Spinal cord (tissue), 10 donors: ENCODE data around the gene ISOC2. TPM values are rescaled to one million over a fixed set of nuclear protein-coding genes. Genes with fewer than 3 reads are reported as not detected.
"Not testable (repeated sequence)": the region's sequence is repeated elsewhere in the genome, so short reads cannot be mapped to it uniquely, and the experiment has no call there.

Experiments used
- DNase-seq, 6 donors: peaks; one replicate each; pipeline versions ENCODE4 v3.0.0 to v3.0.0-alpha.2; 2013 to 2015; ENCODE audit warnings: low spot score in 6 of 6, low read depth in 4 of 6
- H3K27ac ChIP-seq: one replicate; pipeline ENCODE4 v1.5.1; 2013; ENCODE audit warnings: low read depth, low read length, control low read depth
- H3K27me3 ChIP-seq: one replicate; pipeline ENCODE4 v1.6.1; 2013; ENCODE audit warnings: low read length; ENCODE audit not compliant: control insufficient read depth, insufficient read depth
- H3K36me3 ChIP-seq: one replicate; pipeline ENCODE4 v1.6.1; 2013; ENCODE audit warnings: low read length; ENCODE audit not compliant: control insufficient read depth, insufficient read depth
- H3K4me1 ChIP-seq: one replicate; pipeline ENCODE4 v1.6.1; 2013; ENCODE audit warnings: low read length; ENCODE audit not compliant: control insufficient read depth, insufficient read depth
- H3K4me3 ChIP-seq: one replicate; pipeline ENCODE4 v1.5.1; 2013; ENCODE audit warnings: low read depth, low read length, control low read depth
- H3K9me3 ChIP-seq: one replicate; pipeline ENCODE4 v1.6.1; 2013; ENCODE audit warnings: low read length; ENCODE audit not compliant: control insufficient read depth, insufficient read depth
- WGBS: methylation state at CpG from one replicate; pipeline ENCODE4 v1.1.5; 2013; ENCODE audit warnings: missing lambda C conversion rate; ENCODE audit not compliant: insufficient coverage; 5-methylcytosine and 5-hydroxymethylcytosine counted together
- polyA plus RNA-seq, 2 donors: library from polyadenylated mRNA; unstranded; fragments of 120-200 nt; gene quantifications; one replicate each; pipeline ENCODE4 v1.2.1, GENCODE V29; 2013; ENCODE audit not compliant: insufficient read length in 2 of 2
- total RNA-seq, 2 donors: library from RNA; depleted of rRNA in 1 of 2; stranded (reverse); fragments of 120-200 nt in 1 of 2; fragments of >200 nt in 1 of 2; gene quantifications; one replicate each; pipeline versions ENCODE4 v1.2.3 to v1.2.4, GENCODE V29; 2013 to 2014
- donor health status: healthy.

ISOC2 gene
- total and polyA plus RNA-seq, 4 donors = 30.3 to 65.1 (median 59.8) TPM

GRCh38 chr19:55451965-55452748 is 9.3 kb downstream of the ISOC2 start:
- peaks cover 6% of the 10 kb centered on the region for H3K27me3 ChIP-seq
- H3K4me3 ChIP-seq = peak overlapping the region; percentile 55
- under 1% methylated on average over 57 of the region's 57 CpGs for WGBS
- no peak overlapping the region for H3K27ac ChIP-seq
- no peaks in the 10 kb centered on the region for H3K9me3 ChIP-seq
- DNase-seq = peak in 3 of 6 donors; percentile 69 to 92 (median 92)
- H3K4me1 ChIP-seq = peaks cover 62% of the 10 kb centered on the region
- peaks cover 36% of the 10 kb centered on the region for H3K36me3 ChIP-seq

GRCh38 chr19:55451163-55451964 is 10.1 kb downstream of the ISOC2 start:
- Histone ChIP-seq H3K4me3 (peak overlapping the region; percentile 55), H3K4me1 (peaks cover 67% of the 10 kb centered on the region), H3K27ac (no peak overlapping the region), H3K9me3 (no peaks in the 10 kb centered on the region), H3K36me3 (peaks cover 32% of the 10 kb centered on the region), H3K27me3 (peaks cover 6% of the 10 kb centered on the region)
- DNase-seq = peak in 1 of 6 donors; percentile 33
- WGBS = under 1% methylated on average over 77 of the region's 80 CpGs

GRCh38 chr19:55449469-55449868 is 12.0 kb downstream of the ISOC2 start:
- H3K9me3 ChIP-seq = no peaks in the 10 kb centered on the region
- H3K4me1 ChIP-seq = peaks cover 70% of the 10 kb centered on the region
- WGBS = 27% methylated on average over 16 of the region's 16 CpGs
- no peak overlapping the region for H3K4me3 ChIP-seq
- peaks cover 12% of the 10 kb centered on the region for H3K27me3 ChIP-seq
- no peak overlapping the region for H3K27ac ChIP-seq
- peaks cover 13% of the 10 kb centered on the region for H3K36me3 ChIP-seq
- no peak for DNase-seq

- 76% methylated on average over 5 of the region's 5 CpGs for WGBS
Measured at GRCh38 chr19:55448175-55448490, 13.3 kb downstream of the ISOC2 start.

GRCh38 chr19:55447421-55448174 is 13.8 kb downstream of the ISOC2 start:
- peaks cover 6% of the 10 kb centered on the region for H3K36me3 ChIP-seq
- no peak overlapping the region for H3K4me3 ChIP-seq
- DNase-seq = peak in 2 of 6 donors; percentile 82 to 85
- H3K4me1 ChIP-seq = peaks cover 69% of the 10 kb centered on the region
- H3K27ac ChIP-seq = no peak overlapping the region
- 14% methylated on average over 15 of the region's 16 CpGs for WGBS
- H3K27me3 ChIP-seq = peaks cover 23% of the 10 kb centered on the region
- no peaks in the 10 kb centered on the region for H3K9me3 ChIP-seq

More at GRCh38 chr19:55448175-55448490, 13.3 kb downstream of the ISOC2 start:
- not testable (repeated sequence) for H3K27ac ChIP-seq, DNase-seq, H3K4me3 ChIP-seq, H3K36me3 ChIP-seq, H3K9me3 ChIP-seq
- Histone ChIP-seq H3K27me3 (peaks cover 20% of the 10 kb centered on the region), H3K4me1 (peaks cover 69% of the 10 kb centered on the region)

GRCh38 chr19:55446060-55446459 is 15.4 kb downstream of the ISOC2 start:
- Histone ChIP-seq H3K4me1 (peaks cover 69% of the 10 kb centered on the region), H3K27me3 (peaks cover 28% of the 10 kb centered on the region), H3K27ac (no peak overlapping the region), H3K9me3 (no peaks in the 10 kb centered on the region), H3K36me3 (peaks cover 15% of the 10 kb centered on the region), H3K4me3 (no peak overlapping the region)
- 82% methylated on average over 3 of the region's 8 CpGs for WGBS
- DNase-seq = no peak

- Histone ChIP-seq H3K36me3 (peaks cover 24% of the 10 kb centered on the region), H3K4me1 (peaks cover 71% of the 10 kb centered on the region), H3K4me3 (no peak overlapping the region), H3K27me3 (peaks cover 40% of the 10 kb centered on the region), H3K9me3 (no peaks in the 10 kb centered on the region), H3K27ac (no peak overlapping the region)
- WGBS = 31% methylated on average over 10 of the region's 11 CpGs
- DNase-seq = no peak
Measured at GRCh38 chr19:55444646-55445045, 16.8 kb downstream of the ISOC2 start.

- Histone ChIP-seq H3K4me3 (no peak overlapping the region), H3K9me3 (no peaks in the 10 kb centered on the region), H3K27ac (no peak overlapping the region), H3K36me3 (peaks cover 27% of the 10 kb centered on the region), H3K4me1 (peaks cover 64% of the 10 kb centered on the region), H3K27me3 (peaks cover 40% of the 10 kb centered on the region)
- WGBS = 51% methylated on average over 12 of the region's 18 CpGs
- DNase-seq = no peak
Measured at GRCh38 chr19:55443824-55444480, 17.5 kb downstream of the ISOC2 start.
